ENCODE results near the gene CPSF4L.

CPSF4L gene

GRCh38 chr17:73228748-73229236 is 32.9 kb downstream of the CPSF4L start:
- DNase-seq, result peak; percentile 88

- DNase-seq, result no peak
Measured at GRCh38 chr17:73227944-73228343, 33.7 kb downstream of the CPSF4L start.

- no peak for DNase-seq
Measured at GRCh38 chr17:73227379-73227778, 34.3 kb downstream of the CPSF4L start.

GRCh38 chr17:73226556-73227172 is 35.0 kb downstream of the CPSF4L start:
- DNase-seq, result peak; percentile 37

DNA sequence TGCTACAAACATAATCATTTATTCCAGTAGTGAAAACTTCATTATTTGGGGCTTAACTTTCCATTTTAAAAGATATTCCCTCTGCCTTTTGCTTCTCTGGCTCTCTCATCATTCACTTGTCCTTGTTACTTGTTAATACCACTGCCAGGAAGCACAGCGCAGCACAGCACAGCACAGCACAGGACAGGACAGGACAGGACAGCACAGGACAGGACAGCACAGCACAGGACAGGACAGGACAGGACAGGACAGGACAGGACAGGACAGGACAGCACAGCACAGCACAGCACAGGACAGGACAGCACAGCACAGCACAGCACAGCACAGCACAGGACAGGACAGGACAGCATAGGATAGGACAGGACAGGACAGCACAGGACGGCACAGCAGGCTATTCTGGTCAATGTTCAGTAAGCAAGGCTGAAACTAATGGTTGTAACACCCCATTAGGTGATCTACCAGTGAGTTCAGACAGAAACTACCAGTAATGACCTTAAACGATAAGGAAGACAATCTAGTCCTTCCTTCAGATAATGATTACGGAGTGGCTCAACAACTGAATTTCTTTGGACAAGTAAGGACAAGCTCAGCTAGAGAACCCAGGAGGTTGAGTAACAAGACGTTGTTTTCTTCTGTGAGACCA is 36.9 kb downstream of the CPSF4L start:
- no peak for DNase-seq

DNA sequence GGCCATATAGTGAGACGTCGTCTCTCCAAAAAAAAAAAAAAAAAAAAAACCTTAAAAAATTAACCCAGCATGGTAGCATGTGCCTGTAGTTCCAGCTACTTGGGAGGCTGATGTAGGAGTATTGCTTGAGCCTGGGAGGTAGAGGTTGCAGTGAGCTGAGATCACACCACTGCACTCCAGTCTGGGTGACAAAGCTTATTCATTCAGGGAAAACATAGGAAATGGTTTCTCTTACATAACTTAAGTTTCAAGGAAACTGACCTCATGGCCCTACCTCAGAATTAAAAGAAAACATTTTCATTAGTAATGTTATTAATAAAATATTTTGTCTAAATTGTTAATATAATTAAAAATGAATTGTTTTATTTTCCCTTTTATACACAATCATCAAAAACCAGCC is 37.4 kb downstream of the CPSF4L start:
- DNase-seq, result no peak

DNA sequence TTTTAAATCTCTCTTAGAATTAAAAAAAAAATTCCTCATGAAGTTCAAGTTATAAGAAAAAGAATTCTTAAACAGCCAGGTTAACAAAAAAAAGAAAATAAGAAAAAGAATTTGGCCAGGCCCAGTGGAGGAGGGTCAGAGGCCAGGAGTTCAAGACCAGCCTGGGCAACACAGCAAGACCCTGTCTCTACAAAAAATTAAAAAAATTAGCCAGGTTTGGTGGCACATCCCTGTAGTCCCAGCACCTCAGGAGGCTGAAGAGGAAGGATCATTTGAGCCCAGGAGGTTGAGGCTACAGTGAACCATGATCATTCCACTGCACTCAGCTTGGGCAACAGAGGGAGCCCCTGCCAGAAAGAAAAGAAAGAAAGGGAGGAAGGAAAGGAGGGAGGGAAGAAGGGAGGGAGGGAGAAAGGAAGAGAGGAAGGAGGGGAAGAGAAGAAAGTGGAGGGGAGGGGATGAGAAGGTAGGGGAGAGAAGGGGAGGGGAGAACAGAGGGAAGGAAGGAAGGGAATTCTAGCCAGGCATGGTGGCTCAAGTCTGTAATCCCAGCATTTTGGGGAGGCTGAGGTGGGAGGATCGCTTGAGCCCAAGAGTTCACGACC is 38.0 kb downstream of the CPSF4L start:
- DNase-seq, result no peak

- DNase-seq, result no peak
Measured at GRCh38 chr17:73215447-73215846, 46.2 kb downstream of the CPSF4L start.

DNA sequence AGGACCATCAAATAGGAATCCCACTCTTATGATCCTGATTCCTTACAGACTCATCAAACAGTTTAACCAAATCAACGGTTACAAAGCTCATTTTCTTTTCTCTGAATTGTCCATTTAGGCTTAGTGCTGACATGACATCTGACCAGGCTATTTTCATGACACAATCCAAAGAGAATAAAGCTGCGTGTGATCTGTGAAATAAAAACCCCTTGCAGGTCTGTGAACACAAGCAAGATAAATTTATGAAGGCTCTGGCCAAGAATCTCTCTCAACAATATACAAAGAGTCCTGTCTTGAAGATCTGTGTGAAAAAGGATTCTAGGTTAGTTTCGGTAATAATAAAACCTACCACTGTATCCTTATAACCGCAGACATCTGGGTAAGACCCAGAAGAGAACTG is 46.8 kb downstream of the CPSF4L start:
- no peak for DNase-seq

DNA sequence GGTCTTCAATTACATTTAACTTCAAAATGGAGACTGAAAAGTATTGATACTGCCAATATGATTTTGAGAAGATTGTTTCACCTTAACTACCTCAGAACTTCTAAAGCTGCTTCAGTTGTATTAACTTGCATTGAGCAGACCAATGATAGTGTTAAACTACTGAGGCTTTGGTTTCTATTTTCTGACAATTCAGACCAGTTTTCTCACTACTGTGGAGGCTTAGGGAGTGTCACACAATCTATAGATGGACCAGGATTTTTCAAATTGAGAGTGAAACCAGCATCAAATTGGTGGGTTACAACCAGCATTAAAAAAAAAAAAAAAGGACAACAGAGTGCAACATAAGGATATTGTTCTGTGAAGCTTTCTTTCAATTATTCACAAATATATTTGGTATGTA is 47.7 kb downstream of the CPSF4L start:
- DNase-seq, result no peak

- no peak for DNase-seq
Measured at GRCh38 chr17:73211745-73212144, 49.9 kb downstream of the CPSF4L start.

DNA sequence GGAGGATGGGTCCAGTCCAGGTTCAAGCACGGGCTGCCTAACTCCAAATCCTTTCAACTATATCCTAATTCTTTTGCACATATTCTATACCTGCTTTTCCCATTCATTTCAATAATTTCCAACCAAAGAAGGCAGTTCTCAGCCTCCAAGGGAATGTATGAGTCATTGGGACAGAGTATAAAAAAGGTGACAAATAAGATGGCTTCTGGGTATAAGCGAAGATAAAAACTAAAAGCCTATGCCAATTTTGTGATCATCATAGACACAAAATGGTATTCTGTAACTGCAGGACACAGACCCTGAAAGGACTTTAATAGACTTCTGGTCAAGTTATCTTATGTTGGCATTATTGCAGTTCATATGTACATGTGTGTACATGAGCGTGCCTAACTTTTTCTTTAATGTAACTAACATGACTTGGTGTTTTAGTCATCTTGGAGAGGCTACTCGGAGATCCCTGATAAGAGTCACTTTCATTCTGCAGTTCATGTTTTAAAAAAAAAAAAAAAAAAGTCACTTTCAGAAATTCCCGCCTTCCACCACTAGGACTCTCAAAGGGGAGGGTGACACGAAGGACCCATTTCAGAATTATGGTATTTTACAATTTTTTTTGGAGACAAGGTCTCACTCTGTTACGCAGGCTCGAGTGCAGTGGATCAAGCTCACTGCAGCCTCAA is 51.5 kb downstream of the CPSF4L start:
- DNase-seq, result peak; percentile 34

GRCh38 chr17:73209436-73209835 is 52.2 kb downstream of the CPSF4L start:
- no peak for DNase-seq

GRCh38 chr17:73208139-73208827 is 53.4 kb downstream of the CPSF4L start:
- no peak for DNase-seq

GRCh38 chr17:73205459-73205961 is 56.2 kb downstream of the CPSF4L start:
- no peak for DNase-seq

GRCh38 chr17:73203788-73204479 is 57.7 kb downstream of the CPSF4L start:
- DNase-seq, result no peak

GRCh38 chr17:73203135-73203787 is 58.4 kb downstream of the CPSF4L start:
- no peak for DNase-seq

DNA sequence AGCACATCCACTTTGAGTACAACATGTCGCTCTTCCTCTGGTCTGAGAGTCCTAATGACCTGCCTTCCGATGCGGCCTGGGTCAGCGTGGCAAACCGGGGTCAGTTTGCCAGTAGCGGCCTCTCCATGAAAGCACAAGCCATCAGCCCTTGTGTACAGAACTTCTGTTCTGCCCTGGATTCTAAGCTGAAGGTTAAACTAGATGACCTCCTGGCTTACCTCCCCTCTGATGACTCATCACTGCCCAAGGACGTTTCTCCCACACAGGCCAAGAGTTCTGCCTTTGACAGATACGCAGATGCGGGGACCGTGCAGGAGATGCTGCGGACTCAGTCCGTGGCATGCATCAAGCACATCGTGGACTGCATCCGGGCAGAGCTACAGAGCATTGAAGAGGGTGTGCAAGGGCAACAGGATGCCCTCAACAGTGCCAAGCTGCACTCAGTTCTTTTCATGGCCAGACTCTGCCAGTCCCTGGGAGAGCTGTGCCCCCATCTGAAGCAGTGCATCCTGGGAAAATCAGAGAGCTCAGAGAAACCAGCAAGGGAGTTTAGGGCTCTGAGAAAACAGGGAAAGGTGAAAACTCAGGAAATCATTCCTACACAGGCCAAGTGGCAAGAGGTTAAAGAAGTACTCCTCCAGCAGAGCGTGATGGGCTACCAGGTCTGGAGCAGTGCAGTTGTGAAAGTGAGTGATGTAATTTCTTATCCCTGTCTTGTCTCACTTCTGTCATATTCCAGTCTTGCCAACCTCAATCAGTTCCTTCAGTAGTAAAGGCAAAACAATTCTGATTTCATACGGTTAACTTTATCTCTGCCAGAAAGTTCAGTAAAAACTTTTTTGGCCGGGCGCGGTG is 60.2 kb downstream of the CPSF4L start:
- no peak for DNase-seq

- DNase-seq, result no peak
Measured at GRCh38 chr17:73200476-73200875, 61.2 kb downstream of the CPSF4L start.

GRCh38 chr17:73199751-73200317 is 61.8 kb downstream of the CPSF4L start:
- DNase-seq, result no peak

DNA sequence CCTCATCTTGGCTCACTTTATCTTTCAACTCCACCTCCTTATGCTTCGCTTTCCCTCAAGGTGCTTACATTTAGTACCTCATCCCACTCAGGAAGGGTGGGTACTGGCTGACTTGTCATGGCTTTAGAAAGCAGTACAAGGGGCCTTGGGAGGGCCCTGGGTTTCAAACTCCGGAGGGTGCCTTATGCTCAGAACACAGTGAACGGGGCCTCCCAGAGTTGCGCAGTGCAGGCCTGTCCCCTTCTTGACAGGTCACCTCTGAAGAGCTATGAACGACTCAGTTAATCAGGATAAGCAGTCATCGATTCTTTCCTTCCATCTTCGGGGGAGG is 62.8 kb downstream of the CPSF4L start:
- DNase-seq, result no peak
